ENCODE measurements around the gene CELF1. TPM values are rescaled to one million over a fixed set of nuclear protein-coding genes. Genes with fewer than 3 reads are reported as not detected.

CELF1 gene
- total RNA-seq, 4 donors from 2014 or later, result 90.3 to 210 (median 101) TPM

DNA sequence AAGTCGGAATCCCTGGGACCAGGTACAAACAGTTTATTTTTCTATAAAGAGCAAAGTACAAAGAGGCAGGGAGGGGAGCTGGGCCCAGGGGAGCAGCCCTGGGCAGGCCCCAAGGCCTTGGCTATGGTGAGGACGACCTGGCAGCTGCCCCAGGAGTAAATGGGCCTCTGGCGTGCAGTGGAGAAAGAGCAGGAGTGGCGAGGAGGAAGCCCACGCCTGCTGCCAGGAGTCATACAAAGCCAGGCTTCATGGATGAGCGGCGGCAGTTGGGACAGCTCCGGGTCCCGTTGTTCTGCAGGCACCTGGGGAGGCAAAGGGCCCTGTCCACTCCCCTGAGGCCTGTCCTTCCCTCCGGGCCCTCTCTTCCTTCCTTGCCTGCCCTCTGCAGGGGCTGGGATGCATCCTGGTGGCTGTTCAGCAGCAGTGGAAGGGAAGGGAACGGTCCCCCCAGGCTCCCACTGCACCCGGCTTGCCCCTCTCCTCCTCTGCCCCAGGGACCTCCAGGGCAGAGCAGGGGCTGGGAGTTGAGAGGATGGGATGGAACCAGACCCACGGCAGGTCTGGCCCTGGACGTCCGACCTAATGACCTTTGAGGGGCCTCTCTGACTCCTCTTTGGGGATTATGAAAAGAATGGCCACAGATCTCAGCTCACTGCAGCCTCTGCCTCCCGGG lies 115.0 kb downstream of the CELF1 start:
- peaks cover 3% of the 10 kb centered on the region for H3K4me1 ChIP-seq
- TF ChIP-seq POLR2A (IDR thresholded peaks at IDR 0.05) (no peak), POLR2AphosphoS5 (IDR thresholded peaks at IDR 0.05) (no peak), EP300 (IDR thresholded peaks at IDR 0.05) (no peak)
- TF ChIP-seq, protein P1, sequence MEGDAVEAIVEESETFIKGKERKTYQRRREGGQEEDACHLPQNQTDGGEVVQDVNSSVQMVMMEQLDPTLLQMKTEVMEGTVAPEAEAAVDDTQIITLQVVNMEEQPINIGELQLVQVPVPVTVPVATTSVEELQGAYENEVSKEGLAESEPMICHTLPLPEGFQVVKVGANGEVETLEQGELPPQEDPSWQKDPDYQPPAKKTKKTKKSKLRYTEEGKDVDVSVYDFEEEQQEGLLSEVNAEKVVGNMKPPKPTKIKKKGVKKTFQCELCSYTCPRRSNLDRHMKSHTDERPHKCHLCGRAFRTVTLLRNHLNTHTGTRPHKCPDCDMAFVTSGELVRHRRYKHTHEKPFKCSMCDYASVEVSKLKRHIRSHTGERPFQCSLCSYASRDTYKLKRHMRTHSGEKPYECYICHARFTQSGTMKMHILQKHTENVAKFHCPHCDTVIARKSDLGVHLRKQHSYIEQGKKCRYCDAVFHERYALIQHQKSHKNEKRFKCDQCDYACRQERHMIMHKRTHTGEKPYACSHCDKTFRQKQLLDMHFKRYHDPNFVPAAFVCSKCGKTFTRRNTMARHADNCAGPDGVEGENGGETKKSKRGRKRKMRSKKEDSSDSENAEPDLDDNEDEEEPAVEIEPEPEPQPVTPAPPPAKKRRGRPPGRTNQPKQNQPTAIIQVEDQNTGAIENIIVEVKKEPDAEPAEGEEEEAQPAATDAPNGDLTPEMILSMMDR (IDR thresholded peaks at IDR 0.05), result no peak
- H3K27ac ChIP-seq, result no peak overlapping the region
- H3K4me3 ChIP-seq, result no peak overlapping the region
- WGBS, result 68% methylated on average over 10 of the region's 16 CpGs
- no peaks in the 10 kb centered on the region for H3K9me3 ChIP-seq
- no peaks in the 10 kb centered on the region for H3K27me3 ChIP-seq
- DNase-seq (ENCODE audit: low spot score in 2 of 2), result no peak
- no peaks in the 10 kb centered on the region for H3K36me3 ChIP-seq

DNA sequence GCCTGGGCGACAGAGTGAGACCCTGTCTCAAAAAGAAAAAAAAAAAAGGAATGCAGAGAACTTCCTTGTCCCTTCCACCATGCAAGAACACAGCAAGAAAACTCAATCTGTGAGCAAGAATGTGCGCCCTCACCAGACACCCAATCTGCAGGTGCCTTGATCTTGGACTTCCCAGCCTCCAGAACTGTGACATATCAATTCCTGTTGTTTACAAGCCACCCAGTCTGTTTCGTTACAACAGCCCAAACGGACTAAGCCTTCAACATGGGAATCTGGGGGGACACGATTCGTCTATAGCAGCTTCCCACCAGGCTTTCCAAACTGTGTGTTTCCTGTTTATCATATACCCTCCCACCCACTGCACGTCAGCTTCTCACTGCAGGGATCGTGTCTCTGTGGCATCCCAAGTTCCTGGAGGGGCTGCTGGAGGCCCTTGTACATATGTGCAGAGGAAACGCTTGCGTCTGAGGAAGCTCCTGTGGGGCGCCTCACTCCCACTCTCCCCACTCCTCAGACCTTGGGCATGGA lies 115.7 kb downstream of the CELF1 start:
- TF ChIP-seq POLR2A (IDR thresholded peaks at IDR 0.05), result no peak
- TF ChIP-seq POLR2AphosphoS5 (IDR thresholded peaks at IDR 0.05), result no peak
- TF ChIP-seq, protein P1 (IDR thresholded peaks at IDR 0.05), result no peak
- no peak for TF ChIP-seq EP300 (IDR thresholded peaks at IDR 0.05)
- Histone ChIP-seq H3K4me3 (no peak overlapping the region), H3K27me3 (no peaks in the 10 kb centered on the region), H3K36me3 (no peaks in the 10 kb centered on the region), H3K4me1 (peaks cover 3% of the 10 kb centered on the region), H3K27ac (no peak overlapping the region), H3K9me3 (no peaks in the 10 kb centered on the region)
- 87% methylated on average over 11 of the region's 11 CpGs for WGBS
- DNase-seq (ENCODE audit: low spot score in 2 of 2), result no peak

DNA sequence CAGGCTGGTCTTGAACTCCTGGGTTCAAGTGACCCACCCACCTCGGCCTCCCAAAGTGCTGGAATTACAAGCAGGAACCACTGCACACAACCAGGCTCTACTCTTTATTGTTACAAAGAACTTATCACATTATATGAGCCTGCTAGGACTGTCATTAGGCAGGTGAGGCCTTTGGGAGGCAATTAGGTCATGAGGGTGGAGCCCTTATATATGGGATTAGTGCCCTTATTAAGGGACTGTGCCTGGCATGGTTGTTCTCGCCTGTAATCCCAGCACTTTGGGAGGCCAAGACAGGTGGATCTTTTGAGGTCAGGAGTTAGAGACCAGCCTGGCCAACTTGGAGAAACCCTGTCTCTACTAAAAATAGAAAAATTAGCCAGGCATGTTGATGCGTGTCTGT lies 116.2 kb downstream of the CELF1 start:
- no peak for DNase-seq (ENCODE audit: low spot score in 2 of 2)
- H3K27ac ChIP-seq, result no peak overlapping the region
- H3K4me3 ChIP-seq, result no peak overlapping the region
- 94% methylated on average over 3 of the region's 3 CpGs for WGBS
- TF ChIP-seq POLR2AphosphoS5 (IDR thresholded peaks at IDR 0.05) (no peak), EP300 (IDR thresholded peaks at IDR 0.05) (no peak), POLR2A (IDR thresholded peaks at IDR 0.05) (no peak)
- TF ChIP-seq, protein P1 (IDR thresholded peaks at IDR 0.05), result no peak
- no peaks in the 10 kb centered on the region for H3K9me3 ChIP-seq
- H3K4me1 ChIP-seq, result peaks cover 3% of the 10 kb centered on the region
- no peaks in the 10 kb centered on the region for H3K36me3 ChIP-seq
- H3K27me3 ChIP-seq, result no peaks in the 10 kb centered on the region

- WGBS, result 97% methylated on average over 3 of the region's 3 CpGs
Measured at GRCh38 chr11:47435687-47436086, 117.2 kb downstream of the CELF1 start.

More at GRCh38 chr11:47435687-47436086, 117.2 kb downstream of the CELF1 start:
- TF ChIP-seq, protein P1 (IDR thresholded peaks at IDR 0.05), result no peak
- TF ChIP-seq POLR2AphosphoS5 (IDR thresholded peaks at IDR 0.05) (no peak), EP300 (IDR thresholded peaks at IDR 0.05) (no peak), POLR2A (IDR thresholded peaks at IDR 0.05) (no peak)
- Histone ChIP-seq H3K4me1 (peaks cover 3% of the 10 kb centered on the region), H3K4me3 (no peak overlapping the region), H3K9me3 (no peaks in the 10 kb centered on the region), H3K27me3 (no peaks in the 10 kb centered on the region), H3K27ac (no peak overlapping the region), H3K36me3 (no peaks in the 10 kb centered on the region)
- DNase-seq (ENCODE audit: low spot score in 2 of 2), result no peak
